HG02943 (cell line): ENCODE data around the gene NDUFA13.

Source experiments
- ATAC-seq: cut with Tn5 transposase; IDR thresholded peaks from one replicate; pipeline ENCODE4 v1.9.1; 2021; ENCODE audit warnings: mild to moderate bottlenecking, low read depth, moderate library complexity; ENCODE audit not compliant: unreplicated experiment

NDUFA13 gene

GRCh38 chr19:19506592-19506991 lies 9.4 kb upstream of the NDUFA13 start:
- no peak for ATAC-seq

GRCh38 chr19:19507354-19507753 lies 8.7 kb upstream of the NDUFA13 start:
- no peak for ATAC-seq

- no peak for ATAC-seq
Observed at GRCh38 chr19:19508217-19508616, 7.8 kb upstream of the NDUFA13 start.

GRCh38 chr19:19510432-19510831 lies 5.6 kb upstream of the NDUFA13 start:
- no peak for ATAC-seq

GRCh38 chr19:19513682-19514081 lies 2.3 kb upstream of the NDUFA13 start:
- ATAC-seq = no peak

GRCh38 chr19:19514215-19514657 lies 1.8 kb upstream of the NDUFA13 start:
- ATAC-seq = no peak

- ATAC-seq = no peak
Observed at GRCh38 chr19:19514881-19515641, 964 bp upstream of the NDUFA13 start, which contains the start of gene TSSK6. Gene TSSK6, minus strand, starts transcription at chr19:19515548. Its CDS starts 121 bp downstream, at chr19:19515427.

GRCh38 chr19:19517235-19517619 lies 1.2 kb downstream of the NDUFA13 start:
- no peak for ATAC-seq

- ATAC-seq = no peak
Observed at GRCh38 chr19:19520989-19521388, 5.0 kb downstream of the NDUFA13 start.

- ATAC-seq = no peak
Observed at GRCh38 chr19:19523177-19523576, 7.2 kb downstream of the NDUFA13 start.

- no peak for ATAC-seq
Observed at GRCh38 chr19:19524053-19524452, 8.0 kb downstream of the NDUFA13 start.

- no peak for ATAC-seq
Observed at GRCh38 chr19:19525611-19526380, 9.8 kb downstream of the NDUFA13 start.

GRCh38 chr19:19526581-19527370 lies 10.8 kb downstream of the NDUFA13 start:
- ATAC-seq = no peak

- no peak for ATAC-seq
Observed at GRCh38 chr19:19527371-19527656, 11.3 kb downstream of the NDUFA13 start.

- no peak for ATAC-seq
Observed at GRCh38 chr19:19527674-19528625, 11.9 kb downstream of the NDUFA13 start.

- ATAC-seq = no peak
Observed at GRCh38 chr19:19528721-19529490, 12.9 kb downstream of the NDUFA13 start, which contains the start of gene YJEFN3. Gene YJEFN3, plus strand, starts transcription at chr19:19528911. Its CDS starts 22 bp downstream, at chr19:19528933.

- no peak for ATAC-seq
Observed at GRCh38 chr19:19529783-19530422, 13.9 kb downstream of the NDUFA13 start.

- no peak for ATAC-seq
Observed at GRCh38 chr19:19530423-19530804, 14.4 kb downstream of the NDUFA13 start.

GRCh38 chr19:19530889-19531288 lies 14.9 kb downstream of the NDUFA13 start:
- no peak for ATAC-seq
